ENCODE measurements around the gene ITGB2. TPM values are rescaled to one million over a fixed set of nuclear protein-coding genes. Genes with fewer than 3 reads are reported as not detected.

ITGB2 gene
- total RNA-seq, 1 donor from 2014 or later: 18.6 TPM

- Histone ChIP-seq H3K4me3 (no peak overlapping the region), H3K4me1 (peaks cover 96% of the 10 kb centered on the region), H3K36me3 (peaks cover 14% of the 10 kb centered on the region), H3K27ac (replicated peaks) (peak overlapping the region; percentile 89), H3K27me3 (ENCODE audit: low read depth) (no peaks in the 10 kb centered on the region), H3K9me3 (replicated peaks) (no peaks in the 10 kb centered on the region)
- intact Hi-C loops (cut with micrococcal nuclease): no loop called here
- no peak for DNase-seq
- TF ChIP-seq CTCF (IDR thresholded peaks at IDR 0.05; ENCODE audit: borderline replicate concordance): no peak
These were observed 36.5 kb upstream of the ITGB2 start for GRCh38 chr21:44957047-44957831.

- no peaks in the 10 kb centered on the region for H3K27me3 ChIP-seq (ENCODE audit: low read depth)
- TF ChIP-seq CTCF (IDR thresholded peaks at IDR 0.05; ENCODE audit: borderline replicate concordance): no peak
- peaks cover 94% of the 10 kb centered on the region for H3K4me1 ChIP-seq
- no peak overlapping the region for H3K4me3 ChIP-seq
- intact Hi-C loops (cut with micrococcal nuclease): no loop called here
- peaks cover 15% of the 10 kb centered on the region for H3K36me3 ChIP-seq
- DNase-seq: peak; percentile 11
- H3K9me3 ChIP-seq (replicated peaks): no peaks in the 10 kb centered on the region
- peak overlapping the region; percentile 89 for H3K27ac ChIP-seq (replicated peaks)
These were observed 35.8 kb upstream of the ITGB2 start for GRCh38 chr21:44956356-44957046.

- intact Hi-C loops (cut with micrococcal nuclease): no loop called here
- Histone ChIP-seq H3K27ac (replicated peaks) (peak overlapping the region; percentile 89), H3K27me3 (ENCODE audit: low read depth) (no peaks in the 10 kb centered on the region), H3K36me3 (peaks cover 19% of the 10 kb centered on the region), H3K4me3 (no peak overlapping the region), H3K4me1 (peaks cover 95% of the 10 kb centered on the region), H3K9me3 (replicated peaks) (no peaks in the 10 kb centered on the region)
- no peak for TF ChIP-seq CTCF (IDR thresholded peaks at IDR 0.05; ENCODE audit: borderline replicate concordance)
- no peak for DNase-seq
These were observed 35.1 kb upstream of the ITGB2 start for GRCh38 chr21:44955798-44956175.

- Histone ChIP-seq H3K4me1 (peaks cover 94% of the 10 kb centered on the region), H3K9me3 (replicated peaks) (no peaks in the 10 kb centered on the region), H3K4me3 (peak overlapping the region; percentile 14), H3K36me3 (peaks cover 14% of the 10 kb centered on the region), H3K27me3 (ENCODE audit: low read depth) (no peaks in the 10 kb centered on the region), H3K27ac (replicated peaks) (peak overlapping the region; percentile 89)
- intact Hi-C loops (cut with micrococcal nuclease): no loop called here
- peak; percentile 13 for DNase-seq
- no peak for TF ChIP-seq CTCF (IDR thresholded peaks at IDR 0.05; ENCODE audit: borderline replicate concordance)
These were observed 34.6 kb upstream of the ITGB2 start for GRCh38 chr21:44955141-44955797.

GRCh38 chr21:44954281-44954771 lies 33.6 kb upstream of the ITGB2 start:
- Histone ChIP-seq H3K36me3 (peaks cover 10% of the 10 kb centered on the region), H3K27me3 (ENCODE audit: low read depth) (no peaks in the 10 kb centered on the region), H3K9me3 (replicated peaks) (no peaks in the 10 kb centered on the region), H3K4me3 (peak overlapping the region; percentile 14), H3K4me1 (peaks cover 94% of the 10 kb centered on the region), H3K27ac (replicated peaks) (peak overlapping the region; percentile 89)
- TF ChIP-seq CTCF (IDR thresholded peaks at IDR 0.05; ENCODE audit: borderline replicate concordance): no peak
- intact Hi-C loops (cut with micrococcal nuclease): no loop called here
- peak; percentile 36 for DNase-seq

Measured in left ventricle myocardium inferior (tissue), 1 donor.